Endothelial cell of umbilical vein (primary cell): Measurements from ENCODE around the gene MAFB. TPM values are rescaled to one million over a fixed set of nuclear protein-coding genes. Genes with fewer than 3 reads are reported as not detected.

Experiments
- BruUV-seq: library from RNA; stranded (reverse); fragments of 400-500 nt; replicated peaks from 2 replicates; lab custom pipeline; 2021; lab: Mats Ljungman, UMichigan
- CTCF ChIA-PET: fragments of 300-600, 350-600 bp; sonication (Branson Sonifier 250); formaldehyde crosslinking; loops from one replicate; lab custom pipeline; 2021; ENCODE audit warnings: antibody characterized with exemption, inconsistent platforms; lab: Charles Lee
- POLR2A ChIA-PET: fragments of 300-600, 350-600 bp; sonication (Branson Sonifier 250); formaldehyde crosslinking; loops from one replicate; lab custom pipeline; 2021; ENCODE audit warnings: antibody characterized with exemption, inconsistent platforms; lab: Charles Lee
- DNase-seq: peaks from one replicate; pipeline ENCODE4 v3.0.0-alpha.2; 2011; ENCODE audit warnings: low read depth, low spot score
- FAIRE-seq: peaks from 2 replicates; lab custom pipeline; 2011; peaks lifted over from hg19 to GRCh38; lab: Jason Lieb, UNC
- H2AFZ ChIP-seq: 2 replicates; pipeline ENCODE4 v1.6.0; 2012; ENCODE audit warnings: low read depth, low read length, control low read depth, inconsistent platforms
- H3K27ac ChIP-seq: 2 replicates; pipeline ENCODE4 v1.5.1; 2011; ENCODE audit warnings: low read depth, mild to moderate bottlenecking, control low read depth, low read length, moderate library complexity; ENCODE audit not compliant: insufficient read depth
- H3K27me3 ChIP-seq, 2 experiments: 2 replicates each; pipeline versions ENCODE4 v1.6.0 to v1.6.1; 2011; ENCODE audit warnings: low read length in 2 of 2, mixed read lengths in 1 of 2; ENCODE audit not compliant: control insufficient read depth in 2 of 2, insufficient read depth in 2 of 2
- H3K36me3 ChIP-seq, 2 experiments: 2 replicates in 1 of 2; 3 replicates in 1 of 2; pipeline ENCODE4 v1.5.1; 2011; ENCODE audit warnings: low read length in 2 of 2, mild to moderate bottlenecking in 1 of 2, moderate library complexity in 1 of 2; ENCODE audit not compliant: control insufficient read depth in 2 of 2, insufficient read depth in 2 of 2; ENCODE audit errors: extremely low read depth in 1 of 2
- H3K4me1 ChIP-seq: 3 replicates; pipeline ENCODE4 v1.5.1; 2011; ENCODE audit warnings: mild to moderate bottlenecking, low read length; ENCODE audit not compliant: control insufficient read depth, insufficient read depth; ENCODE audit errors: extremely low read depth
- H3K4me2 ChIP-seq: 2 replicates; pipeline ENCODE4 v1.6.1; 2011; ENCODE audit warnings: low read length, control low read depth, mixed read lengths; ENCODE audit not compliant: insufficient read depth
- H3K4me3 ChIP-seq, 3 experiments: fragments of 200-600 bp in 1 of 3; sonication (generic), shearing (Covaris generic) in 1 of 3; replicated peaks in 1 of 3; 2 replicates each; pipeline ENCODE4 v1.5.1; 2011 to 2016; ENCODE audit warnings: control low read depth in 3 of 3, low read length in 3 of 3, mild to moderate bottlenecking in 2 of 3, inconsistent platforms in 1 of 3, low read depth in 1 of 3, moderate library complexity in 1 of 3; ENCODE audit not compliant: insufficient read depth in 1 of 3
- H3K79me2 ChIP-seq: 2 replicates; pipeline ENCODE4 v1.6.0; 2012; ENCODE audit warnings: low read length, inconsistent platforms; ENCODE audit not compliant: control insufficient read depth, insufficient read depth
- H3K9ac ChIP-seq: replicated peaks from 2 replicates; pipeline ENCODE3; 2011; ENCODE audit warnings: low read length, control low read depth; ENCODE audit not compliant: insufficient read depth; ENCODE audit errors: extremely low read depth
- H3K9me1 ChIP-seq: replicated peaks from 3 replicates; pipeline ENCODE4 v1.6.0; 2011; ENCODE audit warnings: mild to moderate bottlenecking, low read length; ENCODE audit not compliant: control insufficient read depth, insufficient read depth; ENCODE audit errors: extremely low read depth
- H3K9me3 ChIP-seq: replicated peaks from 2 replicates; pipeline ENCODE4 v1.5.1; 2012; ENCODE audit warnings: low read length, inconsistent platforms; ENCODE audit not compliant: control insufficient read depth, insufficient read depth
- H4K20me1 ChIP-seq: replicated peaks from 2 replicates; pipeline ENCODE3; 2011; ENCODE audit warnings: mild to moderate bottlenecking, low read length; ENCODE audit not compliant: control insufficient read depth, insufficient read depth; ENCODE audit errors: extremely low read depth
- CTCF ChIP-seq, 2 donors: IDR thresholded peaks; 1 replicate in 1 of 2; 2 replicates in 1 of 2; pipeline ENCODE4 v1.5.1; 2011; ENCODE audit warnings: low read length in 2 of 2, mild to moderate bottlenecking in 2 of 2, moderate library complexity in 2 of 2, control low read depth in 1 of 2, inconsistent platforms in 1 of 2, low read depth in 1 of 2; ENCODE audit not compliant: insufficient read depth in 1 of 2; ENCODE audit errors: extremely low read depth in 1 of 2
- EZH2 ChIP-seq: IDR thresholded peaks from 2 replicates; pipeline ENCODE4 v1.6.1; 2012; ENCODE audit warnings: borderline replicate concordance, low read depth, mild to moderate bottlenecking, moderate library complexity, low read length, inconsistent platforms; ENCODE audit not compliant: severe bottlenecking
- FOS ChIP-seq: IDR thresholded peaks from 2 replicates; pipeline ENCODE4 v1.6.1; 2011; ENCODE audit warnings: mild to moderate bottlenecking, low read length, moderate library complexity, borderline replicate concordance; ENCODE audit not compliant: insufficient read depth
- MAX ChIP-seq: IDR thresholded peaks from 2 replicates; pipeline ENCODE4 v1.6.1; 2011; ENCODE audit not compliant: insufficient read depth, insufficient read length
- dilution Hi-C: fragments of 300-500 bp; cut with MboI; formaldehyde crosslinking; loops from one replicate; pipeline ENCODE4 v1.15.0; 2019; ENCODE audit warnings: low sequenced_read_pairs; ENCODE audit not compliant: extremely low pct_ligation_motif_present
- intact Hi-C: fragments of 100-400 bp; cut with micrococcal nuclease; formaldehyde crosslinking; loops from one replicate; pipeline ENCODE4 v1.10.0; 2022
- polyA plus RNA-seq, 4 experiments: library from polyadenylated mRNA; depleted of rRNA in 3 of 4; stranded (reverse) in 3 of 4; unstranded in 1 of 4; fragments of >200 nt; gene quantifications; 2 replicates each; pipeline versions ENCODE4 v1.2.1 to v1.2.3, GENCODE V29; 2011 to 2012; ENCODE audit warnings: missing spikeins in 1 of 4
- total RNA-seq: library from RNA; stranded (reverse); gene quantifications from 2 replicates; pipeline ENCODE4 v1.2.3, GENCODE V29; 2021

The MAFB gene
- total and polyA plus RNA-seq, 2 donors (not counting 3 experiments of a cell fraction or from before 2014, with no cell fraction given), result 1.8 to 3.4 TPM

GRCh38 chr20:40679184-40679583 is 9.9 kb downstream of the MAFB start:
- dilution Hi-C loops, result no loop called here

More at GRCh38 chr20:40679184-40679583, 9.9 kb downstream of the MAFB start:
- H3K27ac ChIP-seq, result no peak overlapping the region
- no peaks in the 10 kb centered on the region for H3K9me1 ChIP-seq
- H3K79me2 ChIP-seq, result no peaks in the 10 kb centered on the region
- no peaks in the 10 kb centered on the region for H3K9me3 ChIP-seq
- ChIA-PET CTCF (no interaction called here), POLR2A (interaction anchor here (2.9 kb wide), 1 partner anchor 9 kb away, joined by 12 read pairs; the partner anchor contains the start of gene MAFB)
- no peaks in the 10 kb centered on the region for H4K20me1 ChIP-seq
- TF ChIP-seq MAX (no peak), FOS (no peak), EZH2 (no peak), CTCF (IDR thresholded peaks at IDR 0.05; ENCODE audit: extremely low read depth in 1 of 2, insufficient read depth in 1 of 2, low read depth in 1 of 2, low read length in 2 of 2) (no peak)
- intact Hi-C loops, result no loop called here
- DNase-seq (no peak), FAIRE-seq (no peak)
- peaks cover 5% of the 10 kb centered on the region for H3K4me1 ChIP-seq
- H3K4me2 ChIP-seq, result no peak overlapping the region
- H3K36me3 ChIP-seq, result no peaks in the 10 kb centered on the region
- no peak overlapping the region for H3K9ac ChIP-seq
- peaks cover 6 to 8% of the 10 kb centered on the region in 2 experiments for H3K27me3 ChIP-seq
- no peak overlapping the region for H3K4me3 ChIP-seq
- H2AFZ ChIP-seq, result no peak overlapping the region
- no TSS peak for BruUV-seq
